Cardiac muscle cell (in vitro differentiated cells and primary cell): ENCODE measurements around the gene CLDN19. TPM values are rescaled to one million over a fixed set of nuclear protein-coding genes. Genes with fewer than 3 reads are reported as not detected.

Source experiments
- DNase-seq, 2 donors: peaks; one replicate each; pipeline versions ENCODE4 v3.0.0 to v3.0.0-alpha.2; 2010 to 2017; ENCODE audit warnings: low read depth in 1 of 2, low spot score in 1 of 2
- H3K27ac ChIP-seq: fragments of 200-600 bp; sonication (generic); 2 replicates; pipeline ENCODE4 v1.5.1; 2016
- H3K27me3 ChIP-seq: fragments of 200-600 bp; sonication (generic); 2 replicates; pipeline ENCODE4 v1.6.0; 2016; ENCODE audit warnings: control low read depth
- H3K36me3 ChIP-seq: fragments of 200-600 bp; sonication (generic); 2 replicates; pipeline ENCODE4 v1.5.1; 2016; ENCODE audit warnings: control low read depth
- H3K4me1 ChIP-seq: fragments of 200-600 bp; sonication (generic); 2 replicates; pipeline ENCODE4 v1.8.1; 2017; ENCODE audit warnings: low read depth, mild to moderate bottlenecking, mixed run types
- H3K4me3 ChIP-seq: fragments of 200-600 bp; sonication (generic); 2 replicates; pipeline ENCODE4 v1.5.1; 2016; ENCODE audit warnings: mild to moderate bottlenecking
- H3K9me3 ChIP-seq: fragments of 200-600 bp; sonication (generic); 2 replicates; pipeline ENCODE4 v1.5.1; 2017; ENCODE audit warnings: low read depth, mild to moderate bottlenecking, control low read depth
- CTCF ChIP-seq: IDR thresholded peaks from 2 replicates; pipeline ENCODE4 v1.5.1; 2012; ENCODE audit warnings: low read depth, mild to moderate bottlenecking, low read length
- polyA plus RNA-seq: library from polyadenylated mRNA; unstranded; fragments of >200 nt; fragmentation: Nextera tagmentation; extraction: Ambion mirVana; gene quantifications from 2 replicates; pipeline ENCODE4 v1.2.1, GENCODE V29; 2016
- total RNA-seq: library from RNA; depleted of rRNA; stranded (reverse); fragments of >200 nt; gene quantifications from 2 replicates; pipeline ENCODE4 v1.2.3, GENCODE V29; 2016

CLDN19 gene
- total and polyA plus RNA-seq, 2 experiments from 2014 or later: 4.3 to 12.9 TPM

GRCh38 chr1:42736571-42737200, 3.4 kb downstream of the CLDN19 start:
- DNase-seq: no peak
- no peak for TF ChIP-seq CTCF
- no peaks in the 10 kb centered on the region for H3K36me3 ChIP-seq
- H3K27ac ChIP-seq: no peak overlapping the region
- H3K4me3 ChIP-seq: no peak overlapping the region
- H3K9me3 ChIP-seq: no peaks in the 10 kb centered on the region
- H3K27me3 ChIP-seq: no peaks in the 10 kb centered on the region
- H3K4me1 ChIP-seq: peaks cover 14% of the 10 kb centered on the region

GRCh38 chr1:42736152-42736551, 3.9 kb downstream of the CLDN19 start:
- Histone ChIP-seq H3K36me3 (no peaks in the 10 kb centered on the region), H3K27me3 (no peaks in the 10 kb centered on the region), H3K27ac (no peak overlapping the region), H3K4me3 (no peak overlapping the region), H3K4me1 (peaks cover 14% of the 10 kb centered on the region), H3K9me3 (no peaks in the 10 kb centered on the region)
- peak in 1 of 2 donors; percentile 39 for DNase-seq
- peak; percentile 47 for TF ChIP-seq CTCF

GRCh38 chr1:42735477-42736105, 4.4 kb downstream of the CLDN19 start:
- H3K27me3 ChIP-seq: no peaks in the 10 kb centered on the region
- peaks cover 10% of the 10 kb centered on the region for H3K4me1 ChIP-seq
- no peaks in the 10 kb centered on the region for H3K36me3 ChIP-seq
- no peaks in the 10 kb centered on the region for H3K9me3 ChIP-seq
- no peak for DNase-seq
- H3K27ac ChIP-seq: no peak overlapping the region
- no peak overlapping the region for H3K4me3 ChIP-seq
- TF ChIP-seq CTCF: no peak

GRCh38 chr1:42735056-42735455, 5.0 kb downstream of the CLDN19 start:
- no peak overlapping the region for H3K4me3 ChIP-seq
- DNase-seq: no peak

GRCh38 chr1:42734201-42735035, 5.6 kb downstream of the CLDN19 start:
- H3K27me3 ChIP-seq: no peaks in the 10 kb centered on the region
- H3K36me3 ChIP-seq: no peaks in the 10 kb centered on the region
- no peaks in the 10 kb centered on the region for H3K9me3 ChIP-seq
- H3K27ac ChIP-seq: no peak overlapping the region
- TF ChIP-seq CTCF: no peak
- peaks cover under 1% of the 10 kb centered on the region for H3K4me1 ChIP-seq
- no peak for DNase-seq
- no peak overlapping the region for H3K4me3 ChIP-seq

More at GRCh38 chr1:42735056-42735455, 5.0 kb downstream of the CLDN19 start:
- Histone ChIP-seq H3K27me3 (no peaks in the 10 kb centered on the region), H3K27ac (no peak overlapping the region), H3K4me1 (peaks cover 6% of the 10 kb centered on the region), H3K36me3 (no peaks in the 10 kb centered on the region), H3K9me3 (no peaks in the 10 kb centered on the region)
- TF ChIP-seq CTCF: no peak
